WERI-Rb-1 (cell line): ENCODE data around the gene FMR1.

Experiments used
- DNase-seq: peaks from one replicate; pipeline ENCODE4 v3.0.0-alpha.2; 2020
- H3K27ac ChIP-seq: fragments of 250-450 bp; sonication (Bioruptor Pico); 2 replicates; pipeline ENCODE4 v1.5.1; 2020; ENCODE audit warnings: mild to moderate bottlenecking, moderate library complexity
- H3K27me3 ChIP-seq: fragments of 250-450 bp; sonication (Bioruptor Pico); 2 replicates; pipeline ENCODE4 v1.5.1; 2021; ENCODE audit warnings: mild to moderate bottlenecking, low read depth, moderate library complexity; ENCODE audit not compliant: insufficient read depth, severe bottlenecking
- H3K36me3 ChIP-seq: fragments of 250-450 bp; sonication (Bioruptor Pico); 2 replicates; pipeline ENCODE4 v1.5.1; 2020; ENCODE audit warnings: mild to moderate bottlenecking, moderate library complexity
- H3K4me3 ChIP-seq: 2 replicates; pipeline ENCODE4 v1.5.1; 2011; ENCODE audit warnings: low read depth, mild to moderate bottlenecking, control low read depth, low read length
- H3K9me3 ChIP-seq: fragments of 250-450 bp; sonication (Bioruptor Pico); 2 replicates; pipeline ENCODE4 v1.5.1; 2021; ENCODE audit warnings: mild to moderate bottlenecking, moderate library complexity; ENCODE audit not compliant: severe bottlenecking
- TF ChIP-seq, protein P1 (sequence below): IDR thresholded peaks from 2 replicates; pipeline ENCODE4 v1.5.1; 2011; ENCODE audit warnings: low read depth, mild to moderate bottlenecking, control low read depth, inconsistent platforms, low read length

Gene FMR1

DNA sequence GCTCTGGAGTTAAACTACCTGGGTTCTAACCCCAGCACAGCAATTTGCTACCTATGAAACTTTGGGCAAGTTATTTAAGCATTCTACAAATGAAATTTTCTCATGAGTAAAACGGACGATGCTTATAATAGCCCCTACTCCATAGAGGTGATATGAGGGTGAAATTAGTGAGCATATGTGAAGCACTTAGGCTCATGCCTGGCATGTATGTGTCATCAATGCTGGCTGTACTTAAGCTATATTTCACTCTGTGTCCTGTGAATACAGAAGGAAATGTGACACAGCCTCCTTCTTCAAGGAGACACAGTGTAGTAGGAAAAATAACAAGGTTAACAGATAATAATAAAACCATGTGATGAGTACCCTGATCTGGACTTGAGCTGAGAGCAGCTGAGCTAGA, 49.0 kb downstream of the FMR1 start:
- no peak for DNase-seq
- TF ChIP-seq, protein P1, sequence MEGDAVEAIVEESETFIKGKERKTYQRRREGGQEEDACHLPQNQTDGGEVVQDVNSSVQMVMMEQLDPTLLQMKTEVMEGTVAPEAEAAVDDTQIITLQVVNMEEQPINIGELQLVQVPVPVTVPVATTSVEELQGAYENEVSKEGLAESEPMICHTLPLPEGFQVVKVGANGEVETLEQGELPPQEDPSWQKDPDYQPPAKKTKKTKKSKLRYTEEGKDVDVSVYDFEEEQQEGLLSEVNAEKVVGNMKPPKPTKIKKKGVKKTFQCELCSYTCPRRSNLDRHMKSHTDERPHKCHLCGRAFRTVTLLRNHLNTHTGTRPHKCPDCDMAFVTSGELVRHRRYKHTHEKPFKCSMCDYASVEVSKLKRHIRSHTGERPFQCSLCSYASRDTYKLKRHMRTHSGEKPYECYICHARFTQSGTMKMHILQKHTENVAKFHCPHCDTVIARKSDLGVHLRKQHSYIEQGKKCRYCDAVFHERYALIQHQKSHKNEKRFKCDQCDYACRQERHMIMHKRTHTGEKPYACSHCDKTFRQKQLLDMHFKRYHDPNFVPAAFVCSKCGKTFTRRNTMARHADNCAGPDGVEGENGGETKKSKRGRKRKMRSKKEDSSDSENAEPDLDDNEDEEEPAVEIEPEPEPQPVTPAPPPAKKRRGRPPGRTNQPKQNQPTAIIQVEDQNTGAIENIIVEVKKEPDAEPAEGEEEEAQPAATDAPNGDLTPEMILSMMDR = no peak
- Histone ChIP-seq H3K27me3 (peaks cover 21% of the 10 kb centered on the region), H3K27ac (no peak overlapping the region), H3K9me3 (no peaks in the 10 kb centered on the region), H3K36me3 (no peaks in the 10 kb centered on the region), H3K4me3 (no peak overlapping the region)

DNA sequence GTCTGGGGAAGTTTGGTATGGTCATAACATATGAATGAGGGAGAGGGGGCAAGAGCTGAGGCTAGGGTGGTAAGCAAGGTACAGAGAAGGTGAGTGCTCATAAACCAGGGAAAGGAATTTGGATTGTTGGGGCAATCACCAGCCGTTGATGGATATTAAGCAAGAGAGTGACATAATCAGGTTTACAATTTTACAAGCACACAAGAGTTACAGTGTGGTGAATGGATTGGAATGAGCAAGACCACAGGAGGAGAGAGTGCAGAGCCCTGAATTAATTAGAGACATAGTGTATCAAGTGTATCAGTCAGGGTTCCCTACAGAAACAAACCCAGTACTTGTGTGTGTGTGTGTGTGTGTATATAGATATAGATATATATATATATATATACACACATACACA, 50.8 kb downstream of the FMR1 start:
- TF ChIP-seq, protein P1 = no peak
- Histone ChIP-seq H3K27ac (no peak overlapping the region), H3K36me3 (no peaks in the 10 kb centered on the region), H3K9me3 (no peaks in the 10 kb centered on the region), H3K4me3 (no peak overlapping the region), H3K27me3 (peaks cover 25% of the 10 kb centered on the region)
- no peak for DNase-seq

DNA sequence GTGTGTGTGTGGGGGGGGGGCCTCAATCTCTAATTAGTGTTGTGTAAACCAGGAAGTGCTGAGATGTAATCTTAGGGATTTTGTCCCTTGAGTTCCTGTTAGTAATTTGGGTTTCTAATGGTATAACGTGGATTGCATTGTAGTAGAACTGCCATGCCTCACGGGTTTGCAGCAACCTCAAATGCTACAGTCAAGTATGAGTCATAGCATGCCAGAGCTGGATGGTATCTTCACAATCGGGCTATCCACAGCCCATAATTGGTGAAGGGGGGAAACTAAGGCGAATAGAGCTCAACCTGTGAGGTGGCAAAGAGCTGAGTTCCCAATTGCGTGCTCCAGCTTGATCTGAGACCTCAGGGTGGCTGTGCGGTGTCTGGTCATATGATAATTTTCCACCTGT, 67.2 kb downstream of the FMR1 start:
- Histone ChIP-seq H3K36me3 (no peaks in the 10 kb centered on the region), H3K9me3 (no peaks in the 10 kb centered on the region), H3K27me3 (peaks cover 3% of the 10 kb centered on the region), H3K27ac (no peak overlapping the region), H3K4me3 (no peak overlapping the region)
- TF ChIP-seq, protein P1 = no peak
- no peak for DNase-seq

DNA sequence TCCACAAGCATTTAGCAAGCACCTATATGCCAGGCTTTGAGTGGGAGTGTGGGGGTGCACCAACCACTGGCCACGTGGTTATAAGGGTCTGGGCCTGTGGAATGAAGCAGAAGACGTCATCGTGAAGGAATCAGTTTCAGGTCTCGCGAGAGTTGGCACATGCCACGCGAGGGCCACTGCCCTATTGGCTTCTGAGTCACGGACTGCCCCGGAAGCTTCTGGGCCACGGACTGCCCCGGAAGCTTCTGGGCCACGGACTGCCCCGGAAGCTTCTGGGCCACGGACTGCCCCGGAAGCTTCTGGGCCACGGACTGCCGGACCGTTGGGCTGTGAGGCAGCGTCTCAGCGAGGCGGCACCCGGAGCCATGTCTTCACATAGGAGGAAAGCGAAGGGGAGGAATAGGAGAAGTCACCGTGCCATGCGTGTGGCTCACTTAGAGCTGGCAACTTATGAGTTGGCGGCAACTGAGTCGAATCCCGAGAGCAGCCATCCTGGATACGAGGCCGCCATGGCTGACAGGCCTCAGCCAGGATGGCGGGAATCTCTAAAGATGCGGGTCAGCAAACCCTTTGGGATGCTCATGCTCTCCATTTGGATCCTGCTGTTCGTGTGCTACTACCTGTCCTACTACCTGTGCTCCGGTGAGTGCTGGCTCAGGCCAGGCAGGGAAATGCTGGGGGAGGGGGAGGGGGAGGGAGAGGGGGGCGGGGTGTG, 69.5 kb downstream of the FMR1 start, which contains the start of gene FMR1NB:
TSS of gene FMR1NB (plus strand) at position 300 of the 715 bp plus-strand sequence. CDS start at position 366, 66 bp downstream.
- no peak for DNase-seq
- Histone ChIP-seq H3K4me3 (no peak within 1 kb of the TSS), H3K9me3 (no peaks in the 10 kb centered on the region)

More for the DNA sequence above, 69.5 kb downstream of the FMR1 start, which contains the start of gene FMR1NB:
- no peaks in the 10 kb centered on the region for H3K36me3 ChIP-seq
- peaks cover 3% of the 10 kb centered on the region for H3K27me3 ChIP-seq
- H3K27ac ChIP-seq = no peak within 1 kb of the TSS
- TF ChIP-seq, protein P1 = no peak
